SU-DHL-6 (cell line): ENCODE results near the gene NR2F6.

Experiments
- H2AFZ ChIP-seq: fragments of 200-600 bp; sonication (generic); 2 replicates; pipeline ENCODE4 v1.6.1; 2014; ENCODE audit warnings: low read depth, mild to moderate bottlenecking, moderate library complexity, mixed read lengths, antibody characterized with exemption, low read length; ENCODE audit not compliant: severe bottlenecking
- H3F3A ChIP-seq: fragments of 200-600 bp; shearing (Covaris generic); 2 replicates; pipeline ENCODE4 v1.6.0; 2016; ENCODE audit warnings: antibody characterized with exemption, mild to moderate bottlenecking; ENCODE audit not compliant: insufficient read depth
- H3K27ac ChIP-seq: fragments of 200-600 bp; sonication (generic); 2 replicates; pipeline ENCODE4 v1.5.1; 2016; ENCODE audit warnings: low read depth, mild to moderate bottlenecking, low read length, moderate library complexity, mixed read lengths
- H3K27me3 ChIP-seq: fragments of 200-600 bp; sonication (generic), shearing (Covaris generic); 2 replicates; pipeline ENCODE4 v1.6.0; 2014; ENCODE audit warnings: mild to moderate bottlenecking, low read length
- H3K36me3 ChIP-seq: fragments of 200-600 bp; sonication (generic); 2 replicates; pipeline ENCODE4 v1.6.1; 2014; ENCODE audit warnings: mild to moderate bottlenecking, low read length, mixed read lengths
- H3K4me2 ChIP-seq: fragments of 300-600, 200-600 bp; shearing (Covaris generic), sonication (generic); 2 replicates; pipeline ENCODE4 v1.6.0; 2014; ENCODE audit warnings: low read length, low read depth, mild to moderate bottlenecking; ENCODE audit not compliant: poor library complexity, severe bottlenecking
- H3K4me3 ChIP-seq: fragments of 200-600 bp; sonication (generic); 2 replicates; pipeline ENCODE4 v1.5.1; 2014; ENCODE audit warnings: antibody characterized with exemption, low read length, mild to moderate bottlenecking, mixed read lengths; ENCODE audit not compliant: insufficient read depth, poor library complexity, severe bottlenecking
- H3K79me2 ChIP-seq: fragments of 200-600 bp; sonication (generic); 2 replicates; pipeline ENCODE4 v1.6.1; 2014; ENCODE audit warnings: mild to moderate bottlenecking, low read length, moderate library complexity; ENCODE audit not compliant: insufficient read depth
- H3K9ac ChIP-seq: fragments of 200-600 bp; sonication (generic); 2 replicates; pipeline ENCODE4 v1.7.0; 2014; ENCODE audit warnings: mild to moderate bottlenecking, low read length
- H3K9me2 ChIP-seq: fragments of 200-600 bp; sonication (generic); replicated peaks from 2 replicates; pipeline ENCODE4 v1.6.1; 2014; ENCODE audit warnings: low read length; ENCODE audit not compliant: insufficient read depth
- H3K9me3 ChIP-seq: fragments of 200-600 bp; sonication (generic); 2 replicates; pipeline ENCODE4 v1.6.1; 2014; ENCODE audit warnings: low read length, mixed read lengths; ENCODE audit not compliant: insufficient read depth
- H4K20me1 ChIP-seq: fragments of 200-600 bp; sonication (generic); 2 replicates; pipeline ENCODE4 v1.6.1; 2014; ENCODE audit warnings: low read depth, mild to moderate bottlenecking, antibody characterized with exemption, low read length, moderate library complexity, mixed read lengths
- CTCF ChIP-seq: fragments of 200-600 bp; sonication (generic); IDR thresholded peaks from one replicate; pipeline ENCODE4 v1.5.1; 2017; ENCODE audit warnings: antibody characterized with exemption, mild to moderate bottlenecking, low read length, moderate library complexity; ENCODE audit not compliant: insufficient read depth, poor library complexity, severe bottlenecking
- EZH2phosphoT487 ChIP-seq: fragments of 200-600 bp; sonication (generic), shearing (Covaris generic); conservative IDR thresholded peaks from 2 replicates; pipeline ENCODE4 v1.6.1; 2018; ENCODE audit warnings: mild to moderate bottlenecking, antibody characterized with exemption, low read length, moderate library complexity, mixed read lengths

Gene NR2F6

GRCh38 chr19:17219286-17219685 is 26.4 kb downstream of the NR2F6 start:
- no peaks in the 10 kb centered on the region for H3F3A ChIP-seq
- H3K27ac ChIP-seq: no peak overlapping the region
- H3K36me3 ChIP-seq: no peaks in the 10 kb centered on the region
- no peak overlapping the region for H2AFZ ChIP-seq
- H3K9me2 ChIP-seq: no peaks in the 10 kb centered on the region
- no peaks in the 10 kb centered on the region for H4K20me1 ChIP-seq
- H3K4me2 ChIP-seq: no peak overlapping the region
- no peak overlapping the region for H3K4me3 ChIP-seq
- no peak for TF ChIP-seq CTCF
- TF ChIP-seq EZH2phosphoT487: no peak
- H3K9ac ChIP-seq: no peak overlapping the region
- no peaks in the 10 kb centered on the region for H3K27me3 ChIP-seq
- H3K9me3 ChIP-seq: no peaks in the 10 kb centered on the region
- no peaks in the 10 kb centered on the region for H3K79me2 ChIP-seq

GRCh38 chr19:17216058-17216670 is 29.6 kb downstream of the NR2F6 start:
- no peak overlapping the region for H3K9ac ChIP-seq
- no peak overlapping the region for H3K27ac ChIP-seq
- no peaks in the 10 kb centered on the region for H4K20me1 ChIP-seq
- H3K9me3 ChIP-seq: no peaks in the 10 kb centered on the region
- H2AFZ ChIP-seq: no peak overlapping the region
- H3K9me2 ChIP-seq: no peaks in the 10 kb centered on the region
- TF ChIP-seq EZH2phosphoT487: no peak
- no peaks in the 10 kb centered on the region for H3K27me3 ChIP-seq
- H3K4me2 ChIP-seq: peak overlapping the region; percentile 83
- H3K36me3 ChIP-seq: no peaks in the 10 kb centered on the region
- no peaks in the 10 kb centered on the region for H3K79me2 ChIP-seq
- no peak overlapping the region for H3K4me3 ChIP-seq
- 0 out of 2 replicates have a peak, but pooled peaks cover 3% of the 10 kb centered on the region for H3F3A ChIP-seq

GRCh38 chr19:17215127-17215971 is 30.4 kb downstream of the NR2F6 start, which contains the start of gene USE1:
USE1 (plus strand) TSS chr19:17215357; CDS start chr19:17215406, 49 bp downstream.
- H2AFZ ChIP-seq: peak within 1 kb of the TSS; percentile 88
- H3K36me3 ChIP-seq: no peaks in the 10 kb centered on the region
- H3K27me3 ChIP-seq: no peaks in the 10 kb centered on the region
- no peaks in the 10 kb centered on the region for H3K79me2 ChIP-seq
- H3K9me2 ChIP-seq: no peaks in the 10 kb centered on the region
- peak within 1 kb of the TSS; percentile 83 for H3K4me2 ChIP-seq
- H3K9me3 ChIP-seq: no peaks in the 10 kb centered on the region
- H3K27ac ChIP-seq: peak within 1 kb of the TSS; percentile 71
- 0 out of 2 replicates have a peak, but pooled peaks cover 3% of the 10 kb centered on the region for H3F3A ChIP-seq
- no peak for TF ChIP-seq CTCF
- TF ChIP-seq EZH2phosphoT487: no peak
- peak within 1 kb of the TSS; percentile 65 for H3K4me3 ChIP-seq
- peak within 1 kb of the TSS; percentile 64 for H3K9ac ChIP-seq
- H4K20me1 ChIP-seq: no peaks in the 10 kb centered on the region
